ENCODE results near the gene CLSTN3.

DNA sequence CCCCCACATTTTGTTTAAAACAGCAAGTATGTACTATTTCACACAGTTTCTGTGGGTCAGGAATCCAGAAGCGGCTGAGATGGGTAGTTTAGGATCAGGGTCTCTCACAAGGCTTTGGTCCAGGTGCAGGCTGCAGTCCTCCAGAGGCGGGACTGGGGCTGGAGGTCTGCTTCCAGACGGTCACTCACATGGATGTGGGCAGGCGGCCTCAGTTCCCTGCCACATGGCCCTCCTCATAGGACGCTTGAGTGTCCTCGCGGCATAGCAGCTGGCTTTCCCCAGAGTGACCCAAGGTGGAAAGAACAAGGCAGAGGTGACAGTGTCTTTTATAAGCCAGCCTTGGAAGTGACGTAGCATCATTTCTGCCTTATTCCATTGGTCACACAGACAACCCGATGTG lies 13.3 kb upstream of the CLSTN3 start:
- TF ChIP-seq, protein P1, sequence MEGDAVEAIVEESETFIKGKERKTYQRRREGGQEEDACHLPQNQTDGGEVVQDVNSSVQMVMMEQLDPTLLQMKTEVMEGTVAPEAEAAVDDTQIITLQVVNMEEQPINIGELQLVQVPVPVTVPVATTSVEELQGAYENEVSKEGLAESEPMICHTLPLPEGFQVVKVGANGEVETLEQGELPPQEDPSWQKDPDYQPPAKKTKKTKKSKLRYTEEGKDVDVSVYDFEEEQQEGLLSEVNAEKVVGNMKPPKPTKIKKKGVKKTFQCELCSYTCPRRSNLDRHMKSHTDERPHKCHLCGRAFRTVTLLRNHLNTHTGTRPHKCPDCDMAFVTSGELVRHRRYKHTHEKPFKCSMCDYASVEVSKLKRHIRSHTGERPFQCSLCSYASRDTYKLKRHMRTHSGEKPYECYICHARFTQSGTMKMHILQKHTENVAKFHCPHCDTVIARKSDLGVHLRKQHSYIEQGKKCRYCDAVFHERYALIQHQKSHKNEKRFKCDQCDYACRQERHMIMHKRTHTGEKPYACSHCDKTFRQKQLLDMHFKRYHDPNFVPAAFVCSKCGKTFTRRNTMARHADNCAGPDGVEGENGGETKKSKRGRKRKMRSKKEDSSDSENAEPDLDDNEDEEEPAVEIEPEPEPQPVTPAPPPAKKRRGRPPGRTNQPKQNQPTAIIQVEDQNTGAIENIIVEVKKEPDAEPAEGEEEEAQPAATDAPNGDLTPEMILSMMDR (IDR thresholded peaks at IDR 0.05; ENCODE audit: extremely low read depth in 1 of 2, insufficient read depth in 1 of 2, low read depth in 1 of 2, low read length in 2 of 2) = no peak
- no peak for TF ChIP-seq POLR2A (IDR thresholded peaks at IDR 0.05; ENCODE audit: low read depth, low read length)
- TF ChIP-seq MYC (IDR thresholded peaks at IDR 0.05; ENCODE audit: low read depth, low read length) = no peak
- no peak for TF ChIP-seq POLR2AphosphoS5 (IDR thresholded peaks at IDR 0.05; ENCODE audit: insufficient read depth, low read depth, low read length)
- no peak for TF ChIP-seq EZH2 (IDR thresholded peaks at IDR 0.05; ENCODE audit: borderline replicate concordance, low read depth, low read length, severe bottlenecking)
- no peak for TF ChIP-seq GATA2 (IDR thresholded peaks at IDR 0.05; ENCODE audit: insufficient read depth, insufficient read length, low read depth, low read length)
- TF ChIP-seq, protein P2, sequence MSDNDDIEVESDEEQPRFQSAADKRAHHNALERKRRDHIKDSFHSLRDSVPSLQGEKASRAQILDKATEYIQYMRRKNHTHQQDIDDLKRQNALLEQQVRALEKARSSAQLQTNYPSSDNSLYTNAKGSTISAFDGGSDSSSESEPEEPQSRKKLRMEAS (IDR thresholded peaks at IDR 0.05; ENCODE audit: insufficient read depth, insufficient read length) = no peak

All from endothelial cell of umbilical vein (primary cell).